ENCODE results near the gene INHBB.
"Not testable (repeated sequence)": the region's sequence is repeated elsewhere in the genome, so short reads cannot be mapped to it uniquely, and the experiment has no call there.

The INHBB gene

GRCh38 chr2:120346026-120346666 is at the start of gene INHBB:
Gene INHBB (plus strand): TSS chr2:120346136. CDS start chr2:120346189, 53 bp downstream.
- no peak for DNase-seq (ENCODE audit: low spot score)

GRCh38 chr2:120298173-120298835 is 47.6 kb upstream of the INHBB start:
- DNase-seq (ENCODE audit: low spot score): no peak

- DNase-seq (ENCODE audit: low spot score): no peak
These were observed 46.9 kb upstream of the INHBB start for GRCh38 chr2:120299004-120299403.

GRCh38 chr2:120299561-120299960 is 46.4 kb upstream of the INHBB start:
- DNase-seq (ENCODE audit: low spot score): no peak

- DNase-seq (ENCODE audit: low spot score): no peak
These were observed 45.6 kb upstream of the INHBB start for GRCh38 chr2:120300385-120300784.

- no peak for DNase-seq (ENCODE audit: low spot score)
These were observed 44.7 kb upstream of the INHBB start for GRCh38 chr2:120301284-120301683.

GRCh38 chr2:120302301-120302700 is 43.6 kb upstream of the INHBB start:
- no peak for DNase-seq (ENCODE audit: low spot score)

- no peak for DNase-seq (ENCODE audit: low spot score)
These were observed 42.8 kb upstream of the INHBB start for GRCh38 chr2:120303177-120303576.

- no peak for DNase-seq (ENCODE audit: low spot score)
These were observed 40.6 kb upstream of the INHBB start for GRCh38 chr2:120305296-120305695.

GRCh38 chr2:120305937-120306490 is 39.9 kb upstream of the INHBB start:
- no peak for DNase-seq (ENCODE audit: low spot score)

- DNase-seq (ENCODE audit: low spot score): no peak
These were observed 38.5 kb upstream of the INHBB start for GRCh38 chr2:120307482-120307881.

GRCh38 chr2:120308038-120308910 is 37.7 kb upstream of the INHBB start:
- no peak for DNase-seq (ENCODE audit: low spot score)

- no peak for DNase-seq (ENCODE audit: low spot score)
These were observed 35.8 kb upstream of the INHBB start for GRCh38 chr2:120310136-120310535.

- DNase-seq (ENCODE audit: low spot score): not testable (repeated sequence)
These were observed 35.1 kb upstream of the INHBB start for GRCh38 chr2:120310841-120311240.

- DNase-seq (ENCODE audit: low spot score): no peak
These were observed 33.9 kb upstream of the INHBB start for GRCh38 chr2:120312076-120312475.

GRCh38 chr2:120312860-120313694 is 32.9 kb upstream of the INHBB start:
- peak; percentile 39 for DNase-seq (ENCODE audit: low spot score)

- DNase-seq (ENCODE audit: low spot score): no peak
These were observed 32.0 kb upstream of the INHBB start for GRCh38 chr2:120313695-120314615.

GRCh38 chr2:120314690-120315366 is 31.1 kb upstream of the INHBB start:
- DNase-seq (ENCODE audit: low spot score): no peak

- no peak for DNase-seq (ENCODE audit: low spot score)
These were observed 30.4 kb upstream of the INHBB start for GRCh38 chr2:120315367-120316033.
